MM.1S (cell line): Measurements from ENCODE around the gene PDE4B.

Experiments
- DNase-seq: peaks from one replicate; pipeline ENCODE4 v3.0.0-alpha.2; 2015
- H2AFZ ChIP-seq: fragments of 300-600 bp; sonication (generic); 2 replicates; pipeline ENCODE4 v1.6.0; 2016; ENCODE audit warnings: antibody characterized with exemption, low read length
- H3F3A ChIP-seq: fragments of 300-600 bp; sonication (generic); 2 replicates; pipeline ENCODE4 v1.6.1; 2016; ENCODE audit warnings: mild to moderate bottlenecking, antibody characterized with exemption, low read length, moderate library complexity, mixed read lengths; ENCODE audit not compliant: insufficient read depth
- H3K27ac ChIP-seq: fragments of 300-600 bp; sonication (generic); 2 replicates; pipeline ENCODE4 v1.5.1; 2016; ENCODE audit warnings: mild to moderate bottlenecking, low read length
- H3K27me3 ChIP-seq: fragments of 300-600 bp; sonication (generic); replicated peaks from 2 replicates; pipeline ENCODE4 v1.6.0; 2016; ENCODE audit warnings: low read length; ENCODE audit not compliant: insufficient read depth
- H3K36me3 ChIP-seq: fragments of 300-600 bp; sonication (generic); replicated peaks from 2 replicates; pipeline ENCODE4 v1.6.1; 2016; ENCODE audit warnings: mild to moderate bottlenecking, low read length, mixed read lengths; ENCODE audit not compliant: insufficient read depth
- H3K4me1 ChIP-seq: fragments of 300-600 bp; sonication (generic); 2 replicates; pipeline ENCODE4 v1.6.1; 2016; ENCODE audit warnings: low read length, mixed read lengths
- H3K4me2 ChIP-seq: fragments of 300-600 bp; sonication (generic); 2 replicates; pipeline ENCODE4 v1.6.0; 2016; ENCODE audit warnings: low read depth, low read length
- H3K4me3 ChIP-seq: fragments of 300-600 bp; sonication (generic); 2 replicates; pipeline ENCODE4 v1.5.1; 2016; ENCODE audit warnings: low read length, mixed read lengths
- H3K79me2 ChIP-seq: fragments of 300-600 bp; sonication (generic); 2 replicates; pipeline ENCODE4 v1.6.1; 2016; ENCODE audit warnings: mixed run types, low read length, mixed read lengths
- H3K9ac ChIP-seq: fragments of 300-600 bp; sonication (generic); 2 replicates; pipeline ENCODE4 v1.6.1; 2016; ENCODE audit warnings: low read length, mixed read lengths
- H3K9me2 ChIP-seq: fragments of 300-600 bp; sonication (generic); replicated peaks from 2 replicates; pipeline ENCODE4 v1.6.1; 2016; ENCODE audit warnings: mild to moderate bottlenecking, low read length, mixed read lengths; ENCODE audit not compliant: insufficient read depth
- H3K9me3 ChIP-seq: fragments of 300-600 bp; sonication (generic); replicated peaks from 2 replicates; pipeline ENCODE4 v1.6.1; 2016; ENCODE audit warnings: mild to moderate bottlenecking, low read length, mixed read lengths; ENCODE audit not compliant: insufficient read depth
- H4K20me1 ChIP-seq: fragments of 300-600 bp; sonication (generic); 2 replicates; pipeline ENCODE4 v1.6.1; 2016; ENCODE audit warnings: mild to moderate bottlenecking, low read length, moderate library complexity, mixed read lengths; ENCODE audit not compliant: insufficient read depth
- EZH2 ChIP-seq: fragments of 300-600 bp; sonication (generic); optimal IDR thresholded peaks from 2 replicates; pipeline ENCODE3; 2017; ENCODE audit warnings: low read depth, mild to moderate bottlenecking, antibody characterized with exemption, low read length, mixed read lengths
- EZH2phosphoT487 ChIP-seq: fragments of 300-600 bp; sonication (generic); IDR thresholded peaks from 2 replicates; pipeline ENCODE4 v1.6.1; 2018; ENCODE audit warnings: antibody characterized with exemption, low read length
- TF ChIP-seq, protein P1 (sequence below): fragments of 300-600 bp; sonication (generic); IDR thresholded peaks from 2 replicates; pipeline ENCODE4 v1.5.1; 2016; ENCODE audit warnings: antibody characterized with exemption, low read length, mixed read lengths

The PDE4B gene

DNA sequence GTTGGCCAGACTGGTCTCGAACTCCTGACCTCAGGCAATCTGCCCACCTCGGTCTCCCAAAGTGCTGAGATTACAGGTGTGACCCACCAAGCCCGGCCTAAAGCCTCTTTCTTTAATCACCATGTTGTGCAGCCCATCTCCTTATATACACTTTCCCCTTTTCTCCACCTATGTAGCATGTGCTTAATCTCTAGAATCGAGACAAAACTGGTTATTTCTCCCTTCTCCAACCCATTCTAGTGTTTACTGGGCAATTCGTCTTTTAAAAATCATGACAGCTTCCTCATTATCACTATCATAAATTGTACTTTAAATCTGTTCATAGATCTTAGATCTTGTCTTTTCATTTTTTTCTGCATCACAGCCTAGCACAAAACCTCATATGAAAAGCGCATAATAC, 285.7 kb downstream of the PDE4B start:
- no peaks in the 10 kb centered on the region for H4K20me1 ChIP-seq
- no peaks in the 10 kb centered on the region for H3F3A ChIP-seq
- H3K27me3 ChIP-seq: no peaks in the 10 kb centered on the region
- no peaks in the 10 kb centered on the region for H3K4me1 ChIP-seq
- no peak overlapping the region for H2AFZ ChIP-seq
- DNase-seq: no peak
- no peak overlapping the region for H3K27ac ChIP-seq
- H3K9me2 ChIP-seq: no peaks in the 10 kb centered on the region
- H3K9ac ChIP-seq: no peak overlapping the region
- no peaks in the 10 kb centered on the region for H3K9me3 ChIP-seq
- TF ChIP-seq EZH2phosphoT487: no peak
- H3K79me2 ChIP-seq: no peaks in the 10 kb centered on the region
- no peaks in the 10 kb centered on the region for H3K36me3 ChIP-seq
- no peak overlapping the region for H3K4me2 ChIP-seq
- H3K4me3 ChIP-seq: no peak overlapping the region

GRCh38 chr1:66083003-66083402, 290.3 kb downstream of the PDE4B start:
- H3F3A ChIP-seq: no peaks in the 10 kb centered on the region
- no peaks in the 10 kb centered on the region for H3K9me2 ChIP-seq
- no peaks in the 10 kb centered on the region for H3K4me1 ChIP-seq
- no peaks in the 10 kb centered on the region for H4K20me1 ChIP-seq
- no peak for DNase-seq
- no peak overlapping the region for H3K27ac ChIP-seq
- H3K4me3 ChIP-seq: no peak overlapping the region
- TF ChIP-seq, protein P1, sequence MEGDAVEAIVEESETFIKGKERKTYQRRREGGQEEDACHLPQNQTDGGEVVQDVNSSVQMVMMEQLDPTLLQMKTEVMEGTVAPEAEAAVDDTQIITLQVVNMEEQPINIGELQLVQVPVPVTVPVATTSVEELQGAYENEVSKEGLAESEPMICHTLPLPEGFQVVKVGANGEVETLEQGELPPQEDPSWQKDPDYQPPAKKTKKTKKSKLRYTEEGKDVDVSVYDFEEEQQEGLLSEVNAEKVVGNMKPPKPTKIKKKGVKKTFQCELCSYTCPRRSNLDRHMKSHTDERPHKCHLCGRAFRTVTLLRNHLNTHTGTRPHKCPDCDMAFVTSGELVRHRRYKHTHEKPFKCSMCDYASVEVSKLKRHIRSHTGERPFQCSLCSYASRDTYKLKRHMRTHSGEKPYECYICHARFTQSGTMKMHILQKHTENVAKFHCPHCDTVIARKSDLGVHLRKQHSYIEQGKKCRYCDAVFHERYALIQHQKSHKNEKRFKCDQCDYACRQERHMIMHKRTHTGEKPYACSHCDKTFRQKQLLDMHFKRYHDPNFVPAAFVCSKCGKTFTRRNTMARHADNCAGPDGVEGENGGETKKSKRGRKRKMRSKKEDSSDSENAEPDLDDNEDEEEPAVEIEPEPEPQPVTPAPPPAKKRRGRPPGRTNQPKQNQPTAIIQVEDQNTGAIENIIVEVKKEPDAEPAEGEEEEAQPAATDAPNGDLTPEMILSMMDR: no peak
- TF ChIP-seq EZH2phosphoT487 (no peak), EZH2 (no peak)
- no peak overlapping the region for H3K4me2 ChIP-seq
- H3K36me3 ChIP-seq: no peaks in the 10 kb centered on the region
- H3K9me3 ChIP-seq: no peaks in the 10 kb centered on the region
- no peak overlapping the region for H2AFZ ChIP-seq
- H3K9ac ChIP-seq: no peak overlapping the region
- H3K79me2 ChIP-seq: no peaks in the 10 kb centered on the region
- H3K27me3 ChIP-seq: no peaks in the 10 kb centered on the region

- Histone ChIP-seq H3K9me3 (no peaks in the 10 kb centered on the region), H3K4me1 (no peaks in the 10 kb centered on the region), H3K79me2 (no peaks in the 10 kb centered on the region), H3F3A (no peaks in the 10 kb centered on the region), H3K4me2 (no peak overlapping the region), H3K4me3 (no peak overlapping the region), H4K20me1 (no peaks in the 10 kb centered on the region), H3K27ac (no peak overlapping the region), H3K36me3 (no peaks in the 10 kb centered on the region), H3K9ac (no peak overlapping the region), H3K9me2 (no peaks in the 10 kb centered on the region), H2AFZ (no peak overlapping the region), H3K27me3 (no peaks in the 10 kb centered on the region)
- TF ChIP-seq EZH2phosphoT487 (no peak), EZH2 (no peak)
- TF ChIP-seq, protein P1: no peak
- no peak for DNase-seq
Measured at GRCh38 chr1:66084442-66084841, 291.7 kb downstream of the PDE4B start.

DNA sequence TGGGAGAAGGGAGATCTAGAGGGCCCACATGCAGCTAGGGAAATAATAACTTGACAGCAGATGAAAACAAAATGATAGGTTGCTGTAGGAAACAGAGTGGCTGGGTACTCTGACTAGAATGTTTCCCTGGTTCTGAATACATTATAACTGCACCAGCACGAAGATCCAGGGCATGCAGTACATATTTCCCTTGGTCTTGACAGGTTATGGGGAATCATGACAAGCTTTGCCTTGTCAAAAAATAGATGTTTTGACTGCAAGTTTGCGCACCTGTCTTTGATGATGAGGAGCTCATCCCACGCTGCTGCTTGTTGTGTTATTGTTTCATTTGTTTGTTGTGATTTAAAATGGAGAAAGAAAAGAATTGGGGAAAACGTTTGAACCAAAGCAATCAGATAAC, 292.9 kb downstream of the PDE4B start:
- H3K4me2 ChIP-seq: no peak overlapping the region
- H3K9me3 ChIP-seq: no peaks in the 10 kb centered on the region
- H3K36me3 ChIP-seq: no peaks in the 10 kb centered on the region
- H3F3A ChIP-seq: no peaks in the 10 kb centered on the region
- no peaks in the 10 kb centered on the region for H3K27me3 ChIP-seq
- H3K27ac ChIP-seq: no peak overlapping the region
- no peaks in the 10 kb centered on the region for H3K9me2 ChIP-seq
- H3K79me2 ChIP-seq: no peaks in the 10 kb centered on the region
- DNase-seq: no peak
- H4K20me1 ChIP-seq: no peaks in the 10 kb centered on the region
- H3K4me3 ChIP-seq: no peak overlapping the region
- no peaks in the 10 kb centered on the region for H3K4me1 ChIP-seq
- no peak overlapping the region for H2AFZ ChIP-seq
- TF ChIP-seq EZH2 (no peak), EZH2phosphoT487 (no peak)
- TF ChIP-seq, protein P1: no peak
- H3K9ac ChIP-seq: no peak overlapping the region
